ENCODE results near the gene NHEJ1. TPM values are rescaled to one million over a fixed set of nuclear protein-coding genes. Genes with fewer than 3 reads are reported as not detected.

NHEJ1 gene
- total RNA-seq, 2 experiments from 2014 or later, result 17.7 to 18.6 TPM

DNA sequence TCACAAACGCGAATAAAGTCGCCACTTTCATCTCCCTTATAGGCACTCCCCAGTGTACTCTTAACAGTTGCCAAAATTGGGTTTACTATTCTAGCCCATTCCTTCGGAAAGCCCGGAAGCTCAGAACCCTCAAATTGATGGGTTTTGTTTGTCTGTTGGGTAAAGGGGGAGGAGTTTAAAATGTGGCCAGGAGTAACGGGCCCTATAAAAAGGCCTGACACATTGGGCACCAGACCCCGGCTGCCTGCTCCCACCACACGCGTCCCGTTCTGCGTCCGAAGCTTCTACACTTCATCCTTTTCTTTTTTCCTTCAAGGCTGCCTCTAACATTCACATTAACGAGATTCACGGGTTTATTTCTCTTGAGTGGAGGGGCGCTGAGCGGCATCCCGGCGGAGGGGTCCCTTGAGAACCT lies 837 bp downstream of the NHEJ1 start:
- H3K4me3 Mint-ChIP-seq, result peak overlapping the region; percentile 87
- peaks cover 6% of the 10 kb centered on the region for H3K36me3 Mint-ChIP-seq
- peaks cover 14% of the 10 kb centered on the region for H3K4me1 Mint-ChIP-seq (ENCODE audit: low read depth)
- ChIA-PET CTCF (interaction anchor here (0.7 to 5.4 kb wide), 28 partner anchors 12 to 283 kb away, joined by 3 to 136 read pairs (median 5); partner anchors contain the start of genes ANKZF1, ATG9A, CNPPD1 and IHH), POLR2A (interaction anchor here (1.0 to 2.0 kb wide), 4 partner anchors 17 to 136 kb away, joined by 3 to 5 read pairs (median 4); partner anchors contain the start of genes CNPPD1 and ZFAND2B)
- no peak for DNase-seq
- H3K27me3 Mint-ChIP-seq, result no peaks in the 10 kb centered on the region
- H3K27ac Mint-ChIP-seq, result peak overlapping the region; percentile 92
- no peaks in the 10 kb centered on the region for H3K9me3 Mint-ChIP-seq
- intact Hi-C loops (cut with micrococcal nuclease), result loop anchor here (1.0 to 5.0 kb wide), 10 partner anchors 18 to 229 kb away; partner anchors contain the start of genes DNAJB2, GLB1L, STK16 and TUBA4A

DNA sequence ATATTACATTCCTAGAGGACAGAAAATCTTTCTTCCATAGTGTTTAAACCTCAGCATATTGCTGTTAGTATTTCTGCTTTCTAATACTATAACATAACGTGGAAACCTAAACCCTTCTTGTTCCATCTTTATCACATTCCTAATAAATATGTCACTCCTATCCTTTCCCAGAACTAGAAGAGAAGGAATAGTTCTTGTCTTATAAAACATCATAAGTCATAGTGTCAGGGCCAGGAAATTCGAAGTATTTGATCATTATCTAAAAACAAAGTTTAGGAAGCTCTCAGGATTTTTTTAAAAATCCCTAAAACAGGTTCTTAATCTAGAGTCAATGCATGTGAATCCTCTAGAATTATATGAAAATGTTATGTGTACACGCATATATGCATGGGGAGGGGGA lies 2.0 kb downstream of the NHEJ1 start:
- no peak overlapping the region for H3K27ac Mint-ChIP-seq
- no peak overlapping the region for H3K4me3 Mint-ChIP-seq
- no peak for DNase-seq
- H3K9me3 Mint-ChIP-seq, result no peaks in the 10 kb centered on the region
- intact Hi-C loops (cut with micrococcal nuclease), result loop anchor here (5.0 kb wide), 1 partner anchor 41 kb away; no protein-coding TSS in a partner anchor
- peaks cover 9% of the 10 kb centered on the region for H3K36me3 Mint-ChIP-seq
- ChIA-PET POLR2A (interaction anchor here (1.4 to 2.0 kb wide), 2 partner anchors 96 to 137 kb away, joined by 5 to 6 read pairs; no protein-coding TSS in a partner anchor), CTCF (interaction anchor here (1.0 to 5.4 kb wide), 21 partner anchors 13 to 282 kb away, joined by 3 to 136 read pairs (median 6); partner anchors contain the start of genes ANKZF1, ATG9A, CNPPD1 and IHH)
- H3K27me3 Mint-ChIP-seq, result no peaks in the 10 kb centered on the region
- H3K4me1 Mint-ChIP-seq (ENCODE audit: low read depth), result peaks cover 14% of the 10 kb centered on the region

DNA sequence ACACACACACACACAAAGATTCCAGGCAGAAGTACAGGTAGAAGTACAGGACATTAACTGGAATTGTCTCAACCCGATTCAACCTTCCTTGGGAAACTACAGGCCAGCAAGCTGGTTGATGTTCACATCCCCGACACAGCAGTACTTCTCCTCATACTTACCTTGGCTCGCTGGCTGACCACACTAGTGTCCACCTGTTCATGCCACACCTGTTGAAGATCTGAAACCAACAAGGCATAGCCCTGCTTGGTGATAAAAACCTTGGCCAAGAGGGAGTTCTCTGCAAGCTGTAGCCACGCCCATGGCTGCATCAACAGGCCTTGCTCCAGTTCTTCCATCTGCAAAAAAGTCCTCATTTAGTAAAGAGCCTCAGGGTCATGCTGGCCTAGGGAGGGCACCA lies 2.6 kb downstream of the NHEJ1 start:
- no peaks in the 10 kb centered on the region for H3K27me3 Mint-ChIP-seq
- CTCF ChIA-PET, result interaction anchor here (1.0 to 5.4 kb wide), 11 partner anchors 14 to 193 kb away, joined by 3 to 136 read pairs (median 14); partner anchors contain the start of gene CNPPD1
- H3K9me3 Mint-ChIP-seq, result no peaks in the 10 kb centered on the region
- H3K4me1 Mint-ChIP-seq (ENCODE audit: low read depth), result peaks cover 14% of the 10 kb centered on the region
- intact Hi-C loops (cut with micrococcal nuclease), result loop anchor here (5.0 kb wide), 1 partner anchor 41 kb away; no protein-coding TSS in a partner anchor
- no peak for DNase-seq
- H3K27ac Mint-ChIP-seq, result no peak overlapping the region
- no peak overlapping the region for H3K4me3 Mint-ChIP-seq
- POLR2A ChIA-PET, result interaction anchor here (1.4 kb wide), 1 partner anchor 97 kb away, joined by 6 read pairs; no protein-coding TSS in a partner anchor
- peaks cover 12% of the 10 kb centered on the region for H3K36me3 Mint-ChIP-seq

DNA sequence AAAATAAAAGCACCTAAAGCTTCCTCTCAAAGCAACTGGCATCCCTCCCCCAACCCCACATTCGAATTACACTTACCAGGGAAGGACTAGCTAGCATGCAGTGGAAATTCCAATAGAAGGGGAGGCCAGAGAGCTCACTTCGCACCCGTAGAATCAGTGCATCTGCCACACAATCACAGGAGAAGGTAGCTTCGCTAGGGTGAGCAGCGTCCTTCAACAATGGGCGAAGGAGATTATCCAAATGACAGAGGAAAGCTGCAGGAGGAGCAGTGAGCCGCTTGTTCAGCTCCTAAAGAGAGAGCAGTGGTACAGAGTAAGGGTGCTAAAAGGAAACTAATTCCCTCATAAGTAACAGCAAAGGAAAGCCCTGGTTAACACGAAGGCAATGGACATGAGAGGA lies 3.2 kb downstream of the NHEJ1 start:
- ChIA-PET POLR2A (interaction anchor here (0.7 to 1.4 kb wide), 2 partner anchors 98 to 208 kb away, joined by 3 to 4 read pairs; no protein-coding TSS in a partner anchor), CTCF (interaction anchor here (0.7 to 5.4 kb wide), 14 partner anchors 9 to 230 kb away, joined by 3 to 136 read pairs (median 4); partner anchors contain the start of genes CNPPD1 and DNPEP)
- Mint-ChIP-seq H3K36me3 (peaks cover 12% of the 10 kb centered on the region), H3K4me3 (no peak overlapping the region), H3K27ac (no peak overlapping the region), H3K9me3 (no peaks in the 10 kb centered on the region), H3K27me3 (no peaks in the 10 kb centered on the region), H3K4me1 (ENCODE audit: low read depth) (peaks cover 14% of the 10 kb centered on the region)
- intact Hi-C loops (cut with micrococcal nuclease), result loop anchor here (5.0 kb wide), 1 partner anchor 40 kb away; no protein-coding TSS in a partner anchor
- no peak for DNase-seq

DNA sequence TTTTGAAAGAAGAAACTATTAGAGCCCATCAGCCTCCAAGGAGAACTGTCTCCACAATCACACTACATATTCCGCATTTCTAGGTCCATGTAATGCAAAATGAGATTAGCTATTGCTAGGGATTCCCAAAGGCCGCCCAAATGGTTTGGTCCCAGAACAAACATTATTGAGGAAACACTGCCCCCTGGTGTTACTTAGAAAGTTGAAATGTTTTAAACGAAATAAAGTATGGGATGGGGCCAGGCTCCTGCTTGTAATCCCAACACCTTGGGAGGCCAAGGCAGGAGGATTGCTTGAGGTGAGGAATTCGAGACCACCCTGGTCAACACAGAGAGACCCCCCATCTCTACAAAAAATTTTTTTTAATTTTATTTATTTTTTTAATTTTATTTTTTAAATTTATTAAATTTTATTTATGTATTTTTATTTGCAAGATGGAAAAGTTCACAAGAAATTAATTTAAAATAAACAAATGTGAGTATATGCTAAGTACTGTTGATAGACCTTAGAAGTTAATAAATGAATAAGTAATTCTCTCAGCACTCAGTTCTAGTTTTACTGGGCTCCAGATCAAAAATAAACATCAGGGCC lies 5.5 kb downstream of the NHEJ1 start:
- intact Hi-C loops (cut with micrococcal nuclease), result loop anchor here (1.0 to 5.0 kb wide), 3 partner anchors 38 to 126 kb away; no protein-coding TSS in a partner anchor
- no peaks in the 10 kb centered on the region for H3K9me3 Mint-ChIP-seq
- H3K4me1 Mint-ChIP-seq (ENCODE audit: low read depth), result peaks cover 8% of the 10 kb centered on the region
- H3K27ac Mint-ChIP-seq, result no peak overlapping the region
- peak; percentile 31 for DNase-seq
- H3K27me3 Mint-ChIP-seq, result no peaks in the 10 kb centered on the region
- POLR2A ChIA-PET, result no interaction called here
- peaks cover 16% of the 10 kb centered on the region for H3K36me3 Mint-ChIP-seq
- CTCF ChIA-PET, result interaction anchor here (0.6 to 5.6 kb wide), 41 partner anchors 11 to 495 kb away, joined by 3 to 82 read pairs (median 5); partner anchors contain the start of genes BCS1L, CNPPD1, GLB1L and IHH
- no peak overlapping the region for H3K4me3 Mint-ChIP-seq

DNA sequence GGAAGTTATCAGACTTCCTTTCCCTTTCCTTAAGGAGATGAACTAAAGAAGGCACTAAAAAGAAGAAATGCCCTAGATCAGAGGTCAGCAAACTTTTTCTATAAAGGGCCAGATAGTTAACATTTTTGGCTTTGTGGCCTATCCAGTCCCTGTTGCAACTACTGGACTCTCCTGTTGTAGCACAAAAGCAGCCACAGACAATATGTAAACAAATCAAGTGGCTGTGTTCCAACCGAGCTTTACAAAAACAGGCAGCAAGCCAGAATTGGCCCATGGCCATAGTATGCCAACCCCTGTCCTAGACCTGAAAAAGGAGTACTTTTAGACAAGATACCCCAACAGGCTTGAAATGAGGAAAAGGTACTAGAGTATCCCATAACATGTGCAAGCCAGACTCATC lies 10.9 kb downstream of the NHEJ1 start:
- ChIA-PET CTCF (interaction anchor here (0.9 to 4.7 kb wide), 5 partner anchors 46 to 145 kb away, joined by 3 to 19 read pairs (median 5); no protein-coding TSS in a partner anchor), POLR2A (no interaction called here)
- DNase-seq, result no peak
- no peaks in the 10 kb centered on the region for H3K4me1 Mint-ChIP-seq (ENCODE audit: low read depth)
- intact Hi-C loops (cut with micrococcal nuclease), result no loop called here
- no peak overlapping the region for H3K27ac Mint-ChIP-seq
- H3K36me3 Mint-ChIP-seq, result peaks cover 29% of the 10 kb centered on the region
- no peaks in the 10 kb centered on the region for H3K27me3 Mint-ChIP-seq
- no peak overlapping the region for H3K4me3 Mint-ChIP-seq
- H3K9me3 Mint-ChIP-seq, result no peaks in the 10 kb centered on the region

DNA sequence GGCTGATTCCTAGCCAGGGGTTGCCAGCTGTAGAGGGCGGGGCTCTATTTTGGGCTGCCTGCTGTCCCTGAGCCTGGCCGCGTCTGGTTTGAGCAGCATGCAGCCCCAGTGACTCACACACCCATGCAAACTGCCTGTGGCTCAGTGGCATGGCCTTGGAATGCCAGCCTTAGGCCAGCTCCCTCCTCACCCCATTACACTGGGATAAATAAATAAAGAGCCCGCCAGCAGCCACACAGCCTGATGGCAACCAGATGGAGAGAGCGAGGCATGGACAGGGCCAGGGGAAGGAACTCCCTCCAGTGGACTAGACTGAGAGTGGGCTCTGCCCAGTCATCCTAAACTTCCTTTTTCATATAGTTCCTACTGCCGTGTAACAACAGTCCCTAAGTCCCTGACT lies 18.3 kb downstream of the NHEJ1 start:
- H3K36me3 Mint-ChIP-seq, result peaks cover 32% of the 10 kb centered on the region
- H3K27me3 Mint-ChIP-seq, result no peaks in the 10 kb centered on the region
- ChIA-PET CTCF (interaction anchor here (0.7 to 1.2 kb wide), 3 partner anchors 23 to 112 kb away, joined by 3 read pairs; no protein-coding TSS in a partner anchor), POLR2A (no interaction called here)
- no peaks in the 10 kb centered on the region for H3K9me3 Mint-ChIP-seq
- H3K4me1 Mint-ChIP-seq (ENCODE audit: low read depth), result no peaks in the 10 kb centered on the region
- intact Hi-C loops (cut with micrococcal nuclease), result no loop called here
- H3K4me3 Mint-ChIP-seq, result no peak overlapping the region
- DNase-seq, result no peak
- no peak overlapping the region for H3K27ac Mint-ChIP-seq

DNA sequence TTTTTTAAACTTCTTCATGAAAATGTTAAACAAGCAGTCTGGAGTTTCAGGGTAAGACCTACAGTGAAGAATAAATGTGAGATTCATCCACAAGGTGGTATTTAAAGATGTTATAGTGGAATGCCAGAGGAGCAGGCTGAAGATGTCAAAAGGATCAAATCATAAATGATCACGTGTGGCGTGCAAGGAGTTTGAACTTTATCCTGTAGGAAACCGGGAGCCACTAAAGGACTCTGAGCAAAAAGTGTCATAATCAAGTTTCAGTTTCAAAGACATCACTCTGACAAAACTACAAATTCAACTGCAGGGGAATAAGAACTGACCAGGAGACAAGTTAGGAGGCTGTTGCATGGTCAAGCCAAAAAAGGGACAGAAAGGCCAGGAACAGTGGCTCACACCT lies 19.9 kb downstream of the NHEJ1 start:
- Mint-ChIP-seq H3K27me3 (no peaks in the 10 kb centered on the region), H3K27ac (no peak overlapping the region), H3K36me3 (peaks cover 19% of the 10 kb centered on the region), H3K4me3 (no peak overlapping the region), H3K4me1 (ENCODE audit: low read depth) (no peaks in the 10 kb centered on the region), H3K9me3 (no peaks in the 10 kb centered on the region)
- no peak for DNase-seq
- CTCF ChIA-PET, result interaction anchor here (1.4 kb wide), 1 partner anchor 14 kb away, joined by 3 read pairs; no protein-coding TSS in a partner anchor
- POLR2A ChIA-PET, result no interaction called here
- intact Hi-C loops (cut with micrococcal nuclease), result no loop called here

DNA sequence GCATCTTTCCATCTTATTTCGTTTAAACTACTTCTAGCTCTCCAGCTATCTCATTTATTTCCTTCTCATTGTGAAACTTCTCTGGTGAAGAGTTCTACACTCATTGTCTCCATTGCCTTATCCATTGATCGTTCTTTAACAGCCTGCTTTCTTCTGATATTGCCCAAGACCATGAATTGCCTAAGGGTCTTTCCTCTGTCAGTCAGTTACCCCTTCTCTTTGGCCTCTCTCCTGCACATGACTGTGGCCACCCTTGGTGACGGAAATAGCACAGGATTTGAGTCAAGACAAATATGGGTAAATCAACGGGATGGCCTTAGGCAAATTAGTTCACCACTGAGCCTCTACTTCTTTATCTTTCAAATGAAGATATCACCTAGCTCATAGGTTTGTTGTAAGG lies 26.6 kb downstream of the NHEJ1 start:
- intact Hi-C loops (cut with micrococcal nuclease), result no loop called here
- Mint-ChIP-seq H3K4me1 (ENCODE audit: low read depth) (peaks cover 6% of the 10 kb centered on the region), H3K27me3 (no peaks in the 10 kb centered on the region), H3K4me3 (no peak overlapping the region), H3K36me3 (no peaks in the 10 kb centered on the region), H3K9me3 (no peaks in the 10 kb centered on the region), H3K27ac (no peak overlapping the region)
- DNase-seq, result no peak
- POLR2A ChIA-PET, result no interaction called here
- CTCF ChIA-PET, result interaction anchor here (0.8 to 2.6 kb wide), 7 partner anchors 12 to 132 kb away, joined by 3 to 11 read pairs (median 3); no protein-coding TSS in a partner anchor

DNA sequence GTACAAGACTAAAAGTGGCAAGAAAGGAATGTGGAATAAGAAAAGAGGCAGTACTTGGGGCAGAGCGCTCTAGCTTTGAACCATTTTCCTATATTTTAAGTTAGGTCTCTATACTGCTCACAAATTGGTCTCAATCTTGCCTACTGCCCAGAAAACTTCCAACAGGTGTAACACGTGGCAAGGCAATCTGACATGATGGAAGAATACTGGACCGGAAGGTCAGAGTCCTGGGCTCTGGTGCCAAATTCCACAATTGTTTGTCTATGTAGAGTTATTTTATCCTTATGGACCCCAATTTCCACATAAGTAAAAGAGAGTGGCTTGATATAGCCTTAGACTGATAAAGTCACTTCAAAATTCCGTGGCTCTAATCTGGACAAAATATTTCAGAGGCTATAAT lies 28.9 kb downstream of the NHEJ1 start:
- Mint-ChIP-seq H3K27ac (no peak overlapping the region), H3K4me1 (ENCODE audit: low read depth) (peaks cover 6% of the 10 kb centered on the region), H3K36me3 (no peaks in the 10 kb centered on the region), H3K4me3 (no peak overlapping the region), H3K27me3 (no peaks in the 10 kb centered on the region), H3K9me3 (no peaks in the 10 kb centered on the region)
- intact Hi-C loops (cut with micrococcal nuclease), result no loop called here
- POLR2A ChIA-PET, result no interaction called here
- CTCF ChIA-PET, result interaction anchor here (0.9 to 2.9 kb wide), 4 partner anchors 11 to 152 kb away, joined by 3 to 20 read pairs (median 4); no protein-coding TSS in a partner anchor
- DNase-seq, result no peak

DNA sequence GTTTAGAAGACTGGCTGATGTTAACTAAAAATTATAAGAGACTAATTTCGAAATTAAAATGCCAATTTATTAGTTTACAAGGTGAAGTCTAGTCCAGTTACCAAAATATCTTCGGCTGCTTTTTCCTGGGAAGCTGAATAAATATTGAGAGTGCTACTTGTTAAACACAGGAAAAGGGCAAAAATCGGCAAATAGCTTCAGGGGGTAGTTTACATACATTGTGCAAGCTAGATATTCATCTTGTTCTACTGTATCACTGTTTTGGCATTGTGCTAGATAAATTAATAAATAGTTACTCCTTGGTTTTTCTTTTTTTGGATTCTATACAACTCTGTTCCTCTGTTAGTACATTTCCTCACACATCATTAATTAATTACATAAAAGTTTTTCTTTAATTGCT lies 29.3 kb downstream of the NHEJ1 start:
- peaks cover 6% of the 10 kb centered on the region for H3K4me1 Mint-ChIP-seq (ENCODE audit: low read depth)
- intact Hi-C loops (cut with micrococcal nuclease), result no loop called here
- H3K36me3 Mint-ChIP-seq, result no peaks in the 10 kb centered on the region
- H3K27ac Mint-ChIP-seq, result no peak overlapping the region
- H3K9me3 Mint-ChIP-seq, result no peaks in the 10 kb centered on the region
- ChIA-PET POLR2A (interaction anchor here (0.6 kb wide), 1 partner anchor 10 kb away, joined by 3 read pairs; no protein-coding TSS in a partner anchor), CTCF (interaction anchor here (0.9 to 2.9 kb wide), 3 partner anchors 10 to 151 kb away, joined by 3 to 20 read pairs (median 4); no protein-coding TSS in a partner anchor)
- H3K4me3 Mint-ChIP-seq, result no peak overlapping the region
- DNase-seq, result no peak
- no peaks in the 10 kb centered on the region for H3K27me3 Mint-ChIP-seq

DNA sequence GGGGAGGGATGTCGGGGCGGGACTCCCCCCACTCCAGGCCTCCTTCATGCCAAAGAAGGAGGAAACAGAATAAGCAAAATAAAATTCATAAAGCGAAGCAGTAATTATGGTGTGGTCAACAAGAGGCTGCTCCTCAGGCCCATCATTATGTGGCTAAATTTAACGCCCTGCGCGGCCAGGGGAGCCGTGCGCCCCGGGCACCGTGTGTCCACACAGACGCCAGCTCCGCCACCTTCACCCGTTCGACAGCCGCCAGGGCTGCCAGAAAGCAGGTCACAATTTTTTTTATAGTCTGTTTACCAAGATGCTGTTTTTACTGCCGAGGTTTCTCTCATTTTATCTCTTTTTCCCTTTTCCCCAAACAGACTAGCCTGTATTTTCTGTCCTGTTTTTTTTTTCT lies 31.0 kb downstream of the NHEJ1 start:
- ChIA-PET POLR2A (no interaction called here), CTCF (interaction anchor here (1.4 kb wide), 1 partner anchor 71 kb away, joined by 3 read pairs; no protein-coding TSS in a partner anchor)
- Mint-ChIP-seq H3K4me3 (no peak overlapping the region), H3K27ac (no peak overlapping the region), H3K4me1 (ENCODE audit: low read depth) (peaks cover 13% of the 10 kb centered on the region), H3K9me3 (no peaks in the 10 kb centered on the region), H3K27me3 (no peaks in the 10 kb centered on the region), H3K36me3 (no peaks in the 10 kb centered on the region)
- no peak for DNase-seq
- intact Hi-C loops (cut with micrococcal nuclease), result no loop called here
